GM18858 (cell line): ENCODE results near the gene EIF3F.

Experiments
- ATAC-seq: cut with Tn5 transposase; IDR thresholded peaks from one replicate; pipeline ENCODE4 v1.9.1; 2021; ENCODE audit not compliant: unreplicated experiment

Gene EIF3F

DNA sequence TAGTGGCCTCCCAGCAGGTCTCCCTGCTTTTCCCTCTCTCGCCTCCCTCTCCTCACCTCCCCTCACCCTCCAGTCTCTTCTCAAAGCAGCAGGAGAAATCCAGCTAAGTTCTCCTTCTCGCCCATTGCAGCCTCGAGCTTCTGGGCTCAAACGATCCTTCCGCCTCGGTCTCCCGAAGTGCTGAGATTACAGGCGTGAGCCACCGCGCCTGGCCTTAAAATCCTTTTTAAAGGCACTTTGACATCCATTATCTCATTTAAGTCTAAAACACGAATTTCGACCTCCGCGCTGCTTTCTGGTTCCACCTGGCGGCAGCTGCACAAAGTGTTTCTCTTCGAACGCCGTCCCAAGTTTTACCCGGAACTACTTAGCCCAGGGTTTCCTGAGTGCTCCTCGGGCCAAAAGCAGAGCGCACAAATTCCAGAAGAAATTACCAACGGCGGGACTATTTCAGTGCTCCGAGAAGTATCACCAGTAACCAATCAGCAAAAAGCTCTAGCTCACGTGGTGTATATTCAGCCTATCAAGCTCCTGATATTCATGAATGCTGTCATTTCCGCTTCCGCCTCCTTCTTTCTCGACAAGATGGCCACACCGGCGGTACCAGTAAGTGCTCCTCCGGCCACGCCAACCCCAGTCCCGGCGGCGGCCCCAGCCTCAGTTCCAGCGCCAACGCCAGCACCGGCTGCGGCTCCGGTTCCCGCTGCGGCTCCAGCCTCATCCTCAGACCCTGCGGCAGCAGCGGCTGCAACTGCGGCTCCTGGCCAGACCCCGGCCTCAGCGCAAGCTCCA, at the start of gene EIF3F:
Gene EIF3F (plus strand): TSS at position 570 of the 792 bp plus-strand sequence. CDS start 16 bp downstream, at position 586.
- ATAC-seq: peak; percentile 94

DNA sequence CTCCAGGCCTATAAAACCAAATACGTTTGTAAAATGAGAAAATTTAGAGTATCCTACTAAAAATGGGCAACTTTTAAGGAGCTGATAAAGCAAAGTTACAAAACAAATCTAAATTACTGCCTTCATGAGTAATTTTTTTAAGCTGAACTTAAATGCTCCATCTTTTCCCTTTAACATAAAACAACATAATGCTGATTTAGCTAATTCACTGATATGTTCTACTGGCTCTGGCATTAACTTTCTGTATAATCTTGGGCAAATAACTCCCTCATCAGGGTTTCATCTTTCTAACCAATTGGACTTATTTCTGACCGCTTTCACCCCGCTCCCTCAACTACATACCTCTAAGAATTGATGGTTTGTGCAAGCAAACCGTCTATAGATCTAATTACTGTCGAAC, 46.0 kb upstream of the EIF3F start:
- ATAC-seq: no peak

DNA sequence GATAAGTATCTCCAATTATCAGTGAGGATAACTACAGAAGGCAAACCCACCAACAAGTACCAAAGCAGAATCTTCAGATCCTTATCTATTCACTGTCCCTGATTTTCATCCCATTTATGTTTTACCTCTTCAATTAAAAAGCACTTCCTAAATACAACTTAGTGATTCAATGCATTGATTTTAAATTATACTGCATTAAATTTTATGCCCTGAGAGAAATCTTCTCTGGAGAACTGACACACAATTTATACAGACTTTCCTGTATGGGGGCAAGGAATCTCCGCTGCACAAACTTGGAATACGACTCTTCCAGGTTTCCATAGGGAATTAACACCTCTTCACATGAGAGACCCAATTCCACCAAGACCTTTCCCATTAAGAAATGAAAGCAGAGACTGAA, 45.5 kb upstream of the EIF3F start, which contains the start of gene OR10A3:
Gene OR10A3 (minus strand): TSS at position 101 of the 400 bp plus-strand sequence. CDS start 2,188 bp downstream, outside the sequence.
- no peak for ATAC-seq

DNA sequence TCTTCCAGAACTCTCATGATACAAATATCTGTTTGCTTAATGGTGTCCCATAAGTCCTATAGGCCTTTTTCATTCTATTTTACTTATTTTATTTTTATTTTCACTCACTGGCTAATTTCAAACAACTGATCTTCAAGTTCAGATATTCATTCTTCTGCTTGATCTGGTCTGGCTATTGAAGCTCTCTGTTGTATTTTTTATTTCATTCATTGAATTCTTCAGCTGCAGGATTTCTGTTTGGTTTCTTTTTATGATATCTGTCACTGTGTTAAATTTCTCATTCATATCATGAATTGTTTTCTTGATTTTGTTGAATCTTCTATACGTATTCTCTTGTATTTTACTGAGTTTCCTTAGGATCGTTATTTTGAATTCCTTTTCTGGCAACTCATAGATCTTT, 43.0 kb upstream of the EIF3F start:
- ATAC-seq: no peak

- ATAC-seq: no peak
Observed at GRCh38 chr11:7949934-7950333, 37.2 kb upstream of the EIF3F start.

GRCh38 chr11:7955191-7955590, 31.9 kb upstream of the EIF3F start:
- no peak for ATAC-seq

DNA sequence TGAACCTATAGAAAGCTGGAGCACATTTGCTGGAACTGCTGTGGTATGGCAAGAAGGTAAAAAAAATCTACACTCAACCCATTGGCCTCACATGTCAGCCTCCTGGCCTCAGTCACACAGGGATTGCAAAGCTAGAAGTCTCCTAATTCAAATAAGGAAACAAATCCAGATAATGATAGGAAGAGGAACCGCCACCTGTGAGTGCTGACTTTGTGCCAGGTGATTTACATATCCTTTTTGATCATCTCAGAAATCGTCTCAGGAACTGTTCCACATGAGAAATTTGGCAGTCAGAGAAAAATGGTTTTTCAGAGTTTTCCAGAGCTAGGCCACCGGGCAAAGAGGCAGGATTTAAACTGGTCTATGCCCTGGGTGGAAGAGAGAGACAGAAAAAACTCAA, 22.9 kb upstream of the EIF3F start:
- ATAC-seq: no peak

- no peak for ATAC-seq
Observed at GRCh38 chr11:7964873-7965272, 22.3 kb upstream of the EIF3F start.

- ATAC-seq: no peak
Observed at GRCh38 chr11:7965386-7965785, 21.8 kb upstream of the EIF3F start, which contains the start of gene NLRP10. Gene NLRP10, minus strand, starts transcription at chr11:7965447. Its CDS starts 1,952 bp downstream, at chr11:7963495.

- ATAC-seq: no peak
Observed at GRCh38 chr11:7967097-7967496, 20.0 kb upstream of the EIF3F start.

DNA sequence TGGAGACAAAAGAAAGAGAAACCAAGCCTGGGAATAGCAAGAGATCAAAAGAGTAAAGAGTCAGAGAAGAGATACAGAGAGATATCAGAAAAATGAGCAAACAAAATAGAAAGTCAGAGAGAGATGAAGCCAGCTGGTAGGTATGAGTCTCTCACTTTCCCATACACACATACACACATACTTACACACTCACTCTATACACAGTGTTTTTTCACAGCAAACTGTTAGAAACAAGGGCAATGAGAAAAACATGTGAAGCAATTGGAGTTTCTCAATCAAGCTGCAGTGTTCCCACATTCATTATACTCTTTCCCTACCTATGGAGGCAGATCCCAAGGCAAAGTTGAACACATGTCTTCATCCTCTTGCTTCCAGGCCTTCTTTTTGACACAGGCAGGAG, 19.3 kb upstream of the EIF3F start:
- no peak for ATAC-seq

DNA sequence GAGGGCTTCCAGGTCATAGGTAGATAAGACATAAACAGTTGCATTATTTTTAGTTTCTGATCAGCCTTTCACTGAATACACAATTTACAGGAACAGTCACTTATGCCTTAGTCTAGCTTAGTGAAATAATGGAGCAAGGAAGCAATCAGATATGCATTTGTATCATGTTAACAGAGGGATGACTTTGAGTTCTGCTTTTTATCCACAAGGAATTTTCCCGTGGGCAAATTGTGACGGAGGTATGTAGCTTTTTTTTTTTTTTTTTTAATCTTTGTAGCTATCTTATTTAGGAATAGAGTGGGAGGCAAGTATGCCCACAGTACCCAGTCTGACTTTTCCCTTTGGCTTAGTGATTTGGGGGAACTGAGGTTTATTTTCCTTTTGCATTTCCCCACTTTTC, 18.5 kb upstream of the EIF3F start:
- no peak for ATAC-seq

DNA sequence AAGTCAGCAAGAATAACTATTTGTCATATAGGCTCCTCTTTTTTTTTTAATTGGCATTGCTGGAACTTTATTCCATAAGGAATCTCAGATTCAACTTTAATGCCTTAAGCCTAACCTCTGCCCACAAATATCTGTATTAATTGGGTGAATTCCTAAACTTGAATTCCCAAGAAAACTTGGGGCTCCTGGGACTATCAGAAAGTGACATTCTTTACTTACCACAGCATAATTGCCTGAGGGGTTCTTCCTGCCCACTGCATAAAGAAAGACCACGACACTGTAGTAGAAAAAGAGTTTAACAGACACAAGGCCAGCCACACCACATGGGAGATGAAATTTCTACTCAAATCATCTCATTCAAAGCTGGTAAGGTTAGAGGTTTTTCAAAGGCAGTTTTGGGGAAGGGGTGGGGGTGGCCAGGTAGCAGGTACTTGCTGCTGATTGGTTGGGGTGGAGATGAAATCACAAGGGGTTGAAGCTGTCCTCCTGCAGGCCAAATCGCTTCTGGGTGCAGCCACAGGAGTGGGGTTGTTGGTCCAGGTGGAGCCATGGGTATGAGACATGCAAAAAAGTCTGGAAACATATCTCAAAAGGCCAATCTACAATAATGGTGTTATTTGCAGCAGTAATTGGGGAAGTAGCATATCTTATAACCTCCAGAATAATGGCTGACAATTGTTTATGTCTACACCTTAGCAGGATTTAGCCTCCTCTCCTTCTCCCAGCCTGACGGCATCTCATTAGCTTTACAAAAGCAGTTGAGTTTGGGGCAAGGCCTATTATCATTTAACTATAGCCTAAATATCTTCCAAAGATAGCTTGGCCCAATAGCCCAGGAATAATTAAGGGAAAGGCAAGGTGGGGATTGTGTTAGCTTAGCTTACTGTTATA, 17.1 kb upstream of the EIF3F start:
- no peak for ATAC-seq

DNA sequence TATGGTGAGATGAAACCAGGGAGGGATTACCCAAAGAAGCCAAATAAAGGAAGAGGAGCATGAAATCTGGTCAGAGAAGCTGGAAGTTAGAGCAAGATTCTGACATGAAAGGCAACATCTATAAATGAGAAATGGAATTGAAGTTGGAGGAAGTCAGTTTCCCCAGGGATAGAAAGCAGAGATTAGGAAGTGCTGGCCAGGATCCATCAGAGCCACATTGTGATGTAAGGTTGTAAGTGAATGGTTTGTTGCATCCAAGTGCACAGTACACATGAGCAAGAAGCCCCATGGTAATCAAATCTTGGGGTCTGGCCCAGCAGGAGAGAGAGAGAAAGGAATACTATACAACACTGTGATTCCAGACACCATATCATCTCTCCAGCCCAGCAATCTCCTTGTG, 15.3 kb upstream of the EIF3F start:
- ATAC-seq: no peak

DNA sequence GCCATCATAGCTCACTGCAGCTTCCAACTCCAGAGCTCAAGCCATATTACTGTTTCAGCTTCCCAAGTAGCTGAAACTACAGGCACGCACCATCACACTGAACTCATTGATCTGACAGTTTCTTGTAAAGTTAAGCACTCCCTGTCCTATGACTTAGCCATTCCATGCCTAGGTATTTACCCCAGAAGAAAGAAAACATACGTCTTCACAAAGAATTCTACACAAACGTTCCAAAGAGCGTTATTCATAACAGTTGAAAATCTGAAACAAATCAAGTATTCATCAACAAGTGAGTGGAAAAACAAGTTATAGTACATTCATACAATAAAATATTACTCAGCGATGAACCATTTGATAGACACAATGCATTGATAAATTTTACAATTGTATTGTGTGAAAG, 14.1 kb upstream of the EIF3F start:
- ATAC-seq: no peak

GRCh38 chr11:7974668-7975067, 12.5 kb upstream of the EIF3F start:
- ATAC-seq: no peak

GRCh38 chr11:7977232-7977917, 9.8 kb upstream of the EIF3F start:
- ATAC-seq: no peak

GRCh38 chr11:7981619-7982157, 5.4 kb upstream of the EIF3F start:
- no peak for ATAC-seq

DNA sequence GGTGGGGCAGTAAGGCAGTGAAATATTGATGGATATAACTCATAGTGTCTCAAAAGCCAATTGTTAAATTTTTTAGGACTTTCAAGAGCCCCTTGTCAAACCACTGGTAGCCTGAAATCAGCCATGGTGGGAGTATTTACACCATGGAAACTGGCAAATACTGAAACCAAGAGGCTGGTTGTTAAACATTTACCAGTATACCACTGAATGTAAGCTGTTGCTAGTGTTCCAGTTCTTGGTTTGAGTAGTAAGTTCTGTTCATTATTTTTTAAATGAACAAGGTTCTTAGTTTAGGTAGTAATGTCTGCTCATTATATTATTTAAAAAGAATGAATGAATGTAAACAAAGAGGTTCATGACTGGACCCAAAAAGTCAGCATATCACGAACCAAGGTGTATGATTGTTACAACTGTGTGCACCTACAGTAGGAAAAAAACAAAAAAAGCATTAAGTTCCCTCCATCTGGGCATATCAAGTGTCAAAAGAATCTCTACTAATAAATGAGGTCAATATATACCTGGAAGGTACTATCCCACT, 4.5 kb upstream of the EIF3F start:
- ATAC-seq: peak; percentile 32

DNA sequence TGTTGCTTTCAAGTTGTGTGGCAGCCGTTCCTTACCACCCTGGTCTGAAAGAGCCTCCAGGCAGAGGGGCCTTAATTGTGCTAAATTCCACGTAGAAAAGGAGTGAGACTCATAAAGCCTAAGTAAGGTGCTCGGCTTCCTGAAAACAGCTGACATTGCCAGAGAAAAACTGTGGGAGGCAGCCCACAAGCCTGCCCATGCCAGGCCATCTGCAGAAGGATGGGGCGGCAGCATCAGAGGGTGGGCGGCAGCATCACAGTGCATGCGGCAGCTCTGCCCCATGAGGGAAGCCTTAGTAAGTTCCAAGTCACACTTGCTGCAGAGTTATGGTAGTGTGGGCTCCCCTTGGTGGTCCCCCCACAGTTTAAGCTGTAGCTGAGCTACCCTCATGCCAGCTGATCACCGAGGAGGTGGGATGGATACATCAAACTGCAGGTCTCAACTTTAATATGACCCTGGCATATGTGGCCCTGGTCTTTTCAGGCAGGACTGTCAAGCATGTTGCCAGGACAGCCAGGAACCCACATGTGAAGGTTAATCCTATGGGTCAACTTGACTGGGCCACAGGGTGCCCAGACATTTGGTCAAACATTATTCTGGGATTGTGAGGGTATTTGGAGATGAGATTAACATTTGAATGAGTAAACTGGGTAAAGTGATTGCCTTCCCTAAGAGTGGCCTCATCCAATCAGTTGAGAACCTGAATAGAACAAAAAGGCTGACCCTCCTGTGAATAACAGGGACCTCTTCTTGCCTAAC, 3.1 kb upstream of the EIF3F start:
- no peak for ATAC-seq
